WTC11 (cell line): ENCODE results near the gene PFKP. TPM values are rescaled to one million over a fixed set of nuclear protein-coding genes. Genes with fewer than 3 reads are reported as not detected.

ENCODE experiments used
- ATAC-seq: fragments of 200-7000 bp; cut with Tn5 transposase; 2 replicates; pipeline ENCODE4 v1.10.0; 2021; ENCODE audit warnings: mild to moderate bottlenecking, moderate library complexity
- CTCF ChIA-PET: fragments of 300-600 bp; sonication (Branson Sonifier 250); formaldehyde crosslinking; loops from one replicate; lab custom pipeline; 2021; ENCODE audit warnings: antibody characterized with exemption; lab: Charles Lee
- POLR2A ChIA-PET: fragments of 350-600 bp; sonication (Branson Sonifier 250); formaldehyde crosslinking; loops from one replicate; lab custom pipeline; 2021; ENCODE audit warnings: antibody characterized with exemption; lab: Charles Lee
- DNase-seq: peaks from one replicate; pipeline ENCODE4 v3.0.0; 2021; ENCODE audit warnings: low spot score
- H3K27ac Mint-ChIP-seq: 2 replicates; pipeline ENCODE4 v1.8.0; 2021; ENCODE audit warnings: mixed read lengths
- H3K27me3 Mint-ChIP-seq: 2 replicates; pipeline ENCODE4 v1.8.0; 2021; ENCODE audit warnings: low read depth, mild to moderate bottlenecking, moderate library complexity, mixed read lengths
- H3K36me3 Mint-ChIP-seq: 2 replicates; pipeline ENCODE4 v1.8.0; 2021; ENCODE audit warnings: mixed read lengths
- H3K4me1 Mint-ChIP-seq: 2 replicates; pipeline ENCODE4 v1.8.0; 2022; ENCODE audit warnings: mixed read lengths
- H3K4me3 Mint-ChIP-seq: 2 replicates; pipeline ENCODE4 v1.8.0; 2021; ENCODE audit warnings: mild to moderate bottlenecking, moderate library complexity, mixed read lengths
- H3K9me3 Mint-ChIP-seq: 2 replicates; pipeline ENCODE4 v1.8.0; 2021; ENCODE audit warnings: mixed read lengths
- ESRRA ChIP-seq: sonication (generic); formaldehyde crosslinking; IDR thresholded peaks from 2 replicates; pipeline ENCODE4 v1.8.1; 2022; ENCODE audit warnings: mild to moderate bottlenecking, missing genetic modification reagents, borderline replicate concordance
- ETV6 ChIP-seq: sonication (generic); formaldehyde crosslinking; IDR thresholded peaks from 2 replicates; pipeline ENCODE4 v1.8.1; 2022; ENCODE audit warnings: mild to moderate bottlenecking, missing genetic modification reagents
- FOXK1 ChIP-seq: sonication (generic); formaldehyde crosslinking; IDR thresholded peaks from 2 replicates; pipeline ENCODE4 v1.8.0; 2022; ENCODE audit warnings: mild to moderate bottlenecking, moderate library complexity, missing genetic modification reagents
- FOXP1 ChIP-seq: sonication (generic); formaldehyde crosslinking; IDR thresholded peaks from 2 replicates; pipeline ENCODE4 v1.8.0; 2022; ENCODE audit warnings: missing genetic modification reagents, mild to moderate bottlenecking, moderate library complexity, borderline replicate concordance
- HMGA2 ChIP-seq: fragments of 250-450 bp; sonication (Bioruptor Pico); IDR thresholded peaks from 2 replicates; pipeline ENCODE4 v1.4.0; 2021; ENCODE audit warnings: mild to moderate bottlenecking, moderate library complexity
- SOX15 ChIP-seq: fragments of 250-450 bp; sonication (Bioruptor Pico); IDR thresholded peaks from 2 replicates; pipeline ENCODE4 v1.9.0; 2021; ENCODE audit warnings: mild to moderate bottlenecking
- ZBTB21 ChIP-seq: sonication (generic); formaldehyde crosslinking; IDR thresholded peaks from 2 replicates; pipeline ENCODE4 v1.8.1; 2023; ENCODE audit warnings: mild to moderate bottlenecking, missing genetic modification reagents, borderline replicate concordance
- ZNF219 ChIP-seq: sonication (generic); formaldehyde crosslinking; IDR thresholded peaks from 2 replicates; pipeline ENCODE4 v1.8.0; 2023; ENCODE audit warnings: missing genetic modification reagents, mild to moderate bottlenecking, borderline replicate concordance
- ZNF317 ChIP-seq: sonication (generic); formaldehyde crosslinking; IDR thresholded peaks from 2 replicates; pipeline ENCODE4 v1.8.1; 2023; ENCODE audit warnings: low read depth, mild to moderate bottlenecking, moderate library complexity, missing genetic modification reagents, borderline replicate concordance
- ZNF671 ChIP-seq: fragments of 250-450 bp; sonication (Bioruptor Pico); IDR thresholded peaks from 2 replicates; pipeline ENCODE4 v1.8.0; 2021; ENCODE audit warnings: mild to moderate bottlenecking
- total RNA-seq: library from RNA; stranded (reverse); gene quantifications from 3 replicates; pipeline ENCODE4 v1.2.3, GENCODE V29; 2021
- TF ChIP-seq, protein P1 (sequence below): sonication (generic); formaldehyde crosslinking; IDR thresholded peaks from 2 replicates; pipeline ENCODE4 v1.8.1; 2022; ENCODE audit warnings: low read depth, mild to moderate bottlenecking, moderate library complexity, missing genetic modification reagents, borderline replicate concordance
- TF ChIP-seq, protein P2 (sequence below): sonication (generic); formaldehyde crosslinking; IDR thresholded peaks from 2 replicates; pipeline ENCODE4 v1.8.1; 2023; ENCODE audit warnings: mild to moderate bottlenecking, missing genetic modification reagents
- TF ChIP-seq, protein P3 (sequence below): fragments of 250-450 bp; sonication (Bioruptor Pico); IDR thresholded peaks from 2 replicates; pipeline ENCODE4 v1.9.0; 2021; ENCODE audit warnings: mild to moderate bottlenecking, borderline replicate concordance
- TF ChIP-seq, protein P4 (sequence below): sonication (generic); formaldehyde crosslinking; IDR thresholded peaks from 2 replicates; pipeline ENCODE4 v1.8.1; 2022; ENCODE audit warnings: low read depth, missing genetic modification reagents, borderline replicate concordance
- TF ChIP-seq, protein P5 (sequence below): sonication (generic); formaldehyde crosslinking; IDR thresholded peaks from 2 replicates; pipeline ENCODE4 v1.8.1; 2023; ENCODE audit warnings: mild to moderate bottlenecking, missing genetic modification reagents, moderate library complexity
- TF ChIP-seq, protein P6 (sequence below): sonication (generic); formaldehyde crosslinking; IDR thresholded peaks from 2 replicates; pipeline ENCODE4 v1.8.0; 2022; ENCODE audit warnings: mild to moderate bottlenecking, missing genetic modification reagents
- TF ChIP-seq, protein P7 (sequence below): sonication (generic); formaldehyde crosslinking; IDR thresholded peaks from 2 replicates; pipeline ENCODE4 v1.8.1; 2023; ENCODE audit warnings: mild to moderate bottlenecking, missing genetic modification reagents

Gene PFKP
- total RNA-seq, 1 experiment from 2014 or later, result 127 TPM

DNA sequence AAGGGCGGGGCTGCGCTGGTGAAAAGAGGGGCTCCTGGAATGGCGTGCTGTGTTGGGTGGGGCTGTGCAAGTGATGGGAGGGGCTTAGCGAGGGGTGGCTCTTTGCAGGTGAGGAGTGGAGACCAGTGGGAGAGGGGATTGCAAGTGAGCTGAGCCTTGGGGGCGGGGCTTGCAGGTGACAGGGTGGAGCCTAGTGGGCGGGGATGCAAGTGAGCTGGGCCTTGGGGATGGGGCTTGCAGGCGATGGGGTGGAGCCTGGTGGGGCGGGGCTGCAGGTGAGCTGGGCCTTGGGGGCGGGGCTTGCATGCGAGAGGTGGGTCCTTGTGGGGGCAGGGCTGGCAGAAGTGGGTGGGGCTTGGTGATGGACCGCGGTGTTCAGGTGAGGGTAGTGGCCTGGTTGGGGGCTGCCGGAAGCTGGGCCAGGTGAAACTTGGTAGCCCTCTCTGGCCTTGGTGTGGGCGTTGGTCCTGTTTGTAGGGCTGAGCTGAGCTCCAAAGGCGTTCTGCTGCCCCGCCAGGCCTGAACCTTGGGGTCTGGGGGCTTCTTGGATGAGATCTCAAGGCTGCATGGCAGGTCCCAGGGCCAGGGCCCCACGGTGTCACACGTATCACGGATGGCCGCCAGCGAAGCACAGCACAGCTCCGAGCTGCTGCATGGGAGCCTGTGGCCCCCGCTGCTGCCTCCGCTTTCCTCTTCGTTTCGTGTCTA is 106.0 kb downstream of the PFKP start (continued):
- TF ChIP-seq, protein P1, sequence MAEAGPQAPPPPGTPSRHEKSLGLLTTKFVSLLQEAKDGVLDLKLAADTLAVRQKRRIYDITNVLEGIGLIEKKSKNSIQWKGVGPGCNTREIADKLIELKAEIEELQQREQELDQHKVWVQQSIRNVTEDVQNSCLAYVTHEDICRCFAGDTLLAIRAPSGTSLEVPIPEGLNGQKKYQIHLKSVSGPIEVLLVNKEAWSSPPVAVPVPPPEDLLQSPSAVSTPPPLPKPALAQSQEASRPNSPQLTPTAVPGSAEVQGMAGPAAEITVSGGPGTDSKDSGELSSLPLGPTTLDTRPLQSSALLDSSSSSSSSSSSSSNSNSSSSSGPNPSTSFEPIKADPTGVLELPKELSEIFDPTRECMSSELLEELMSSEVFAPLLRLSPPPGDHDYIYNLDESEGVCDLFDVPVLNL (CRISPR knock-in tag), result no peak
- TF ChIP-seq FOXP1 (CRISPR knock-in tag) (no peak), ZNF317 (CRISPR knock-in tag) (no peak), FOXK1 (CRISPR knock-in tag) (no peak)

DNA sequence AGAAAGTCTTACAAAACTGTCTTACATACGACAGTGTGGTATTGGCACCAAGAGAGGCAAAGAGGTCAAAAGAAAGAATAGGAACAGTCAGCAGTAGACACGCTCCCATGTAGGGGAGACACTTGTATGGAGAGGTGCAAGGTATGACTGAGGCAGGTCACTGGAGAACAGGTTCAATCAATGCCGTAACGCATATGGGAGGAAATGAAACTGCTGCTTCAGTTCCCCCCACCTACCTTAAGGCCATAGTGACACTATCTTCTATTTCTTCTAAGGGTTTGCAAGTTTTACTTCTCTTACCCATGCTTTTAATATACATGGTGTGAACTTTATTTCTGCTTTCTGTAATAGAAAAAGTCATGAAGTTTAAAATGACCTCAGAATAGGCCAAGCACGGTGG is 110.7 kb downstream of the PFKP start:
- ATAC-seq, result no peak
- no peaks in the 10 kb centered on the region; the same call in 1 of the 2 replicates for H3K27me3 Mint-ChIP-seq
- H3K9me3 Mint-ChIP-seq, result no peaks in the 10 kb centered on the region; the same call in 1 of the 2 replicates
- ChIA-PET CTCF (no interaction called here), POLR2A (no interaction called here)
- no peak for DNase-seq
- H3K4me1 Mint-ChIP-seq, result peaks cover 25% of the 10 kb centered on the region
- H3K36me3 Mint-ChIP-seq, result no peaks in the 10 kb centered on the region
- H3K4me3 Mint-ChIP-seq, result no peak overlapping the region
- TF ChIP-seq ZBTB21 (no peak), HMGA2 (CRISPR knock-in tag) (no peak), ESRRA (CRISPR knock-in tag) (no peak), ETV6 (no peak), ZNF219 (CRISPR knock-in tag) (no peak), ZNF671 (CRISPR knock-in tag) (no peak), SOX15 (CRISPR knock-in tag) (no peak)
- TF ChIP-seq, protein P2, sequence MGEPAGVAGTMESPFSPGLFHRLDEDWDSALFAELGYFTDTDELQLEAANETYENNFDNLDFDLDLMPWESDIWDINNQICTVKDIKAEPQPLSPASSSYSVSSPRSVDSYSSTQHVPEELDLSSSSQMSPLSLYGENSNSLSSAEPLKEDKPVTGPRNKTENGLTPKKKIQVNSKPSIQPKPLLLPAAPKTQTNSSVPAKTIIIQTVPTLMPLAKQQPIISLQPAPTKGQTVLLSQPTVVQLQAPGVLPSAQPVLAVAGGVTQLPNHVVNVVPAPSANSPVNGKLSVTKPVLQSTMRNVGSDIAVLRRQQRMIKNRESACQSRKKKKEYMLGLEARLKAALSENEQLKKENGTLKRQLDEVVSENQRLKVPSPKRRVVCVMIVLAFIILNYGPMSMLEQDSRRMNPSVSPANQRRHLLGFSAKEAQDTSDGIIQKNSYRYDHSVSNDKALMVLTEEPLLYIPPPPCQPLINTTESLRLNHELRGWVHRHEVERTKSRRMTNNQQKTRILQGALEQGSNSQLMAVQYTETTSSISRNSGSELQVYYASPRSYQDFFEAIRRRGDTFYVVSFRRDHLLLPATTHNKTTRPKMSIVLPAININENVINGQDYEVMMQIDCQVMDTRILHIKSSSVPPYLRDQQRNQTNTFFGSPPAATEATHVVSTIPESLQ (CRISPR knock-in tag), result no peak
- TF ChIP-seq, protein P3, sequence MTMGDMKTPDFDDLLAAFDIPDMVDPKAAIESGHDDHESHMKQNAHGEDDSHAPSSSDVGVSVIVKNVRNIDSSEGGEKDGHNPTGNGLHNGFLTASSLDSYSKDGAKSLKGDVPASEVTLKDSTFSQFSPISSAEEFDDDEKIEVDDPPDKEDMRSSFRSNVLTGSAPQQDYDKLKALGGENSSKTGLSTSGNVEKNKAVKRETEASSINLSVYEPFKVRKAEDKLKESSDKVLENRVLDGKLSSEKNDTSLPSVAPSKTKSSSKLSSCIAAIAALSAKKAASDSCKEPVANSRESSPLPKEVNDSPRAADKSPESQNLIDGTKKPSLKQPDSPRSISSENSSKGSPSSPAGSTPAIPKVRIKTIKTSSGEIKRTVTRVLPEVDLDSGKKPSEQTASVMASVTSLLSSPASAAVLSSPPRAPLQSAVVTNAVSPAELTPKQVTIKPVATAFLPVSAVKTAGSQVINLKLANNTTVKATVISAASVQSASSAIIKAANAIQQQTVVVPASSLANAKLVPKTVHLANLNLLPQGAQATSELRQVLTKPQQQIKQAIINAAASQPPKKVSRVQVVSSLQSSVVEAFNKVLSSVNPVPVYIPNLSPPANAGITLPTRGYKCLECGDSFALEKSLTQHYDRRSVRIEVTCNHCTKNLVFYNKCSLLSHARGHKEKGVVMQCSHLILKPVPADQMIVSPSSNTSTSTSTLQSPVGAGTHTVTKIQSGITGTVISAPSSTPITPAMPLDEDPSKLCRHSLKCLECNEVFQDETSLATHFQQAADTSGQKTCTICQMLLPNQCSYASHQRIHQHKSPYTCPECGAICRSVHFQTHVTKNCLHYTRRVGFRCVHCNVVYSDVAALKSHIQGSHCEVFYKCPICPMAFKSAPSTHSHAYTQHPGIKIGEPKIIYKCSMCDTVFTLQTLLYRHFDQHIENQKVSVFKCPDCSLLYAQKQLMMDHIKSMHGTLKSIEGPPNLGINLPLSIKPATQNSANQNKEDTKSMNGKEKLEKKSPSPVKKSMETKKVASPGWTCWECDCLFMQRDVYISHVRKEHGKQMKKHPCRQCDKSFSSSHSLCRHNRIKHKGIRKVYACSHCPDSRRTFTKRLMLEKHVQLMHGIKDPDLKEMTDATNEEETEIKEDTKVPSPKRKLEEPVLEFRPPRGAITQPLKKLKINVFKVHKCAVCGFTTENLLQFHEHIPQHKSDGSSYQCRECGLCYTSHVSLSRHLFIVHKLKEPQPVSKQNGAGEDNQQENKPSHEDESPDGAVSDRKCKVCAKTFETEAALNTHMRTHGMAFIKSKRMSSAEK (CRISPR knock-in tag), result no peak
- TF ChIP-seq, protein P4, sequence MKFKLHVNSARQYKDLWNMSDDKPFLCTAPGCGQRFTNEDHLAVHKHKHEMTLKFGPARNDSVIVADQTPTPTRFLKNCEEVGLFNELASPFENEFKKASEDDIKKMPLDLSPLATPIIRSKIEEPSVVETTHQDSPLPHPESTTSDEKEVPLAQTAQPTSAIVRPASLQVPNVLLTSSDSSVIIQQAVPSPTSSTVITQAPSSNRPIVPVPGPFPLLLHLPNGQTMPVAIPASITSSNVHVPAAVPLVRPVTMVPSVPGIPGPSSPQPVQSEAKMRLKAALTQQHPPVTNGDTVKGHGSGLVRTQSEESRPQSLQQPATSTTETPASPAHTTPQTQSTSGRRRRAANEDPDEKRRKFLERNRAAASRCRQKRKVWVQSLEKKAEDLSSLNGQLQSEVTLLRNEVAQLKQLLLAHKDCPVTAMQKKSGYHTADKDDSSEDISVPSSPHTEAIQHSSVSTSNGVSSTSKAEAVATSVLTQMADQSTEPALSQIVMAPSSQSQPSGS (CRISPR knock-in tag), result no peak
- TF ChIP-seq, protein P5, sequence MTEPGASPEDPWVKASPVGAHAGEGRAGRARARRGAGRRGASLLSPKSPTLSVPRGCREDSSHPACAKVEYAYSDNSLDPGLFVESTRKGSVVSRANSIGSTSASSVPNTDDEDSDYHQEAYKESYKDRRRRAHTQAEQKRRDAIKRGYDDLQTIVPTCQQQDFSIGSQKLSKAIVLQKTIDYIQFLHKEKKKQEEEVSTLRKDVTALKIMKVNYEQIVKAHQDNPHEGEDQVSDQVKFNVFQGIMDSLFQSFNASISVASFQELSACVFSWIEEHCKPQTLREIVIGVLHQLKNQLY (CRISPR knock-in tag), result no peak
- TF ChIP-seq, protein P6, sequence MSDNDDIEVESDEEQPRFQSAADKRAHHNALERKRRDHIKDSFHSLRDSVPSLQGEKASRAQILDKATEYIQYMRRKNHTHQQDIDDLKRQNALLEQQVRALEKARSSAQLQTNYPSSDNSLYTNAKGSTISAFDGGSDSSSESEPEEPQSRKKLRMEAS, result no peak
- TF ChIP-seq, protein P7, sequence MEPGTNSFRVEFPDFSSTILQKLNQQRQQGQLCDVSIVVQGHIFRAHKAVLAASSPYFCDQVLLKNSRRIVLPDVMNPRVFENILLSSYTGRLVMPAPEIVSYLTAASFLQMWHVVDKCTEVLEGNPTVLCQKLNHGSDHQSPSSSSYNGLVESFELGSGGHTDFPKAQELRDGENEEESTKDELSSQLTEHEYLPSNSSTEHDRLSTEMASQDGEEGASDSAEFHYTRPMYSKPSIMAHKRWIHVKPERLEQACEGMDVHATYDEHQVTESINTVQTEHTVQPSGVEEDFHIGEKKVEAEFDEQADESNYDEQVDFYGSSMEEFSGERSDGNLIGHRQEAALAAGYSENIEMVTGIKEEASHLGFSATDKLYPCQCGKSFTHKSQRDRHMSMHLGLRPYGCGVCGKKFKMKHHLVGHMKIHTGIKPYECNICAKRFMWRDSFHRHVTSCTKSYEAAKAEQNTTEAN (CRISPR knock-in tag), result no peak
- no peak overlapping the region for H3K27ac Mint-ChIP-seq
